IMR-90 (cell line): Measurements from ENCODE around the gene ANKRD24. TPM values are rescaled to one million over a fixed set of nuclear protein-coding genes. Genes with fewer than 3 reads are reported as not detected.

ENCODE experiments used
- ATAC-seq: fragments of 200-7000 bp; cut with Tn5 transposase; 2 replicates; pipeline ENCODE4 v1.9.1; 2020; ENCODE audit warnings: low read depth, mild to moderate bottlenecking, moderate library complexity
- BruUV-seq: library from RNA; stranded (reverse); fragments of 400-500 nt; replicated peaks from 2 replicates; lab custom pipeline; 2021; lab: Mats Ljungman, UMichigan
- CTCF ChIA-PET: fragments of 300-600 bp; formaldehyde crosslinking; extraction: SDS; loops from one replicate; lab custom pipeline; 2021; ENCODE audit warnings: antibody characterized with exemption; lab: Yijun Ruan, JAX
- POLR2A ChIA-PET: fragments of 300-600 bp; sonication (Branson Sonifier 250); formaldehyde crosslinking; loops from one replicate; lab custom pipeline; 2022; ENCODE audit warnings: antibody characterized with exemption; ENCODE audit not compliant: unreplicated experiment; lab: Charles Lee
- DNase-seq: peaks from one replicate; pipeline ENCODE4 v3.0.0; 2013
- H2AFZ ChIP-seq: replicated peaks from 2 replicates; pipeline ENCODE3; 2013; ENCODE audit warnings: low read length, mild to moderate bottlenecking; ENCODE audit not compliant: poor library complexity
- H2AK5ac ChIP-seq: 2 replicates; pipeline ENCODE4 v1.6.1; 2013; ENCODE audit warnings: low read depth, low read length, inconsistent platforms
- H2AK9ac ChIP-seq: replicated peaks from 2 replicates; pipeline ENCODE3; 2013; ENCODE audit warnings: mild to moderate bottlenecking, low read depth, low read length, moderate library complexity; ENCODE audit not compliant: poor library complexity
- H2BK120ac ChIP-seq: 2 replicates; pipeline ENCODE4 v1.6.1; 2013; ENCODE audit warnings: low read depth, low read length, inconsistent platforms
- H2BK15ac ChIP-seq: 3 replicates; pipeline ENCODE4 v1.6.1; 2013; ENCODE audit warnings: low read depth, low read length, inconsistent platforms
- H2BK20ac ChIP-seq: 2 replicates; pipeline ENCODE4 v1.6.1; 2013; ENCODE audit warnings: low read depth, mild to moderate bottlenecking, inconsistent platforms, low read length, moderate library complexity
- H2BK5ac ChIP-seq: 2 replicates; pipeline ENCODE4 v1.6.1; 2013; ENCODE audit warnings: mild to moderate bottlenecking, low read depth, low read length, inconsistent platforms; ENCODE audit not compliant: poor library complexity, severe bottlenecking
- H3K14ac ChIP-seq: replicated peaks from 2 replicates; pipeline ENCODE4 v1.6.1; 2013; ENCODE audit warnings: low read depth, low read length, inconsistent platforms
- H3K18ac ChIP-seq: 2 replicates; pipeline ENCODE4 v1.6.1; 2013; ENCODE audit warnings: low read depth, low read length, control low read depth
- H3K23ac ChIP-seq: 2 replicates; pipeline ENCODE4 v1.6.1; 2013; ENCODE audit warnings: low read depth, low read length, inconsistent platforms
- H3K27ac ChIP-seq: 2 replicates; pipeline ENCODE4 v1.5.1; 2013; ENCODE audit warnings: mild to moderate bottlenecking, control low read depth, low read length; ENCODE audit not compliant: insufficient read depth
- H3K27me3 ChIP-seq: 2 replicates; pipeline ENCODE4 v1.6.1; 2013; ENCODE audit warnings: low read length; ENCODE audit not compliant: control insufficient read depth, insufficient read depth
- H3K36me3 ChIP-seq: 2 replicates; pipeline ENCODE4 v1.6.1; 2013; ENCODE audit warnings: low read length, mixed read lengths; ENCODE audit not compliant: control insufficient read depth, insufficient read depth
- H3K4ac ChIP-seq: 2 replicates; pipeline ENCODE4 v1.6.1; 2013; ENCODE audit warnings: low read depth, low read length, inconsistent platforms
- H3K4me1 ChIP-seq: 2 replicates; pipeline ENCODE4 v1.6.1; 2013; ENCODE audit warnings: low read length, mixed read lengths; ENCODE audit not compliant: control insufficient read depth, insufficient read depth
- H3K4me2 ChIP-seq: 2 replicates; pipeline ENCODE4 v1.6.1; 2013; ENCODE audit warnings: low read depth, mild to moderate bottlenecking, control low read depth, low read length, moderate library complexity
- H3K4me3 ChIP-seq: 2 replicates; pipeline ENCODE4 v1.5.1; 2013; ENCODE audit warnings: low read depth, mild to moderate bottlenecking, control low read depth, low read length, moderate library complexity; ENCODE audit not compliant: insufficient read depth
- H3K56ac ChIP-seq: 2 replicates; pipeline ENCODE4 v1.6.1; 2013; ENCODE audit warnings: low read length, inconsistent platforms; ENCODE audit not compliant: insufficient read depth; ENCODE audit errors: extremely low read depth
- H3K79me1 ChIP-seq, 2 experiments: 2 replicates each; pipeline ENCODE4 v1.6.1; 2013; ENCODE audit warnings: low read length in 2 of 2, inconsistent platforms in 1 of 2, low read depth in 1 of 2
- H3K9ac ChIP-seq: 2 replicates; pipeline ENCODE4 v1.6.1; 2013; ENCODE audit warnings: low read depth, low read length, control low read depth
- H3K9me1 ChIP-seq: 2 replicates; pipeline ENCODE4 v1.6.1; 2013; ENCODE audit warnings: low read length, inconsistent platforms; ENCODE audit not compliant: insufficient read depth
- H3K9me3 ChIP-seq: 2 replicates; pipeline ENCODE4 v1.6.1; 2013; ENCODE audit warnings: low read length; ENCODE audit not compliant: control insufficient read depth, insufficient read depth
- H4K20me1 ChIP-seq: 2 replicates; pipeline ENCODE4 v1.6.1; 2013; ENCODE audit warnings: low read length, inconsistent platforms; ENCODE audit not compliant: insufficient read depth
- H4K5ac ChIP-seq: 2 replicates; pipeline ENCODE4 v1.6.1; 2013; ENCODE audit warnings: mild to moderate bottlenecking, low read depth, low read length, control low read depth
- H4K8ac ChIP-seq, 2 experiments: 2 replicates each; pipeline ENCODE4 v1.6.1; 2013; ENCODE audit warnings: low read depth in 2 of 2, low read length in 2 of 2, control low read depth in 1 of 2, inconsistent platforms in 1 of 2
- H4K91ac ChIP-seq: 2 replicates; pipeline ENCODE4 v1.6.1; 2013; ENCODE audit warnings: low read depth, low read length, inconsistent platforms; ENCODE audit not compliant: insufficient read depth
- BHLHE40 ChIP-seq: fragments of 150-350 bp; IDR thresholded peaks from 2 replicates; pipeline ENCODE4 v1.6.1; 2016; ENCODE audit warnings: mild to moderate bottlenecking, low read depth, low read length
- CEBPB ChIP-seq: IDR thresholded peaks from 2 replicates; pipeline ENCODE4 v1.6.1; 2012; ENCODE audit warnings: low read depth, low read length, improper control_type of control experiment
- CHD1 ChIP-seq: IDR thresholded peaks from 2 replicates; pipeline ENCODE4 v1.6.1; 2012; ENCODE audit warnings: low read depth, low read length, improper control_type of control experiment
- ELK1 ChIP-seq: fragments of 150-350 bp; IDR thresholded peaks from 2 replicates; pipeline ENCODE4 v1.6.1; 2016; ENCODE audit warnings: low read depth, mild to moderate bottlenecking, low read length, moderate library complexity, borderline replicate concordance
- MAFK ChIP-seq: IDR thresholded peaks from 2 replicates; pipeline ENCODE4 v1.6.1; 2012; ENCODE audit warnings: low read depth, low read length, improper control_type of control experiment
- MAZ ChIP-seq: IDR thresholded peaks from 2 replicates; pipeline ENCODE4 v1.6.1; 2012; ENCODE audit warnings: low read depth, mild to moderate bottlenecking, low read length, improper control_type of control experiment, moderate library complexity, borderline replicate concordance
- NFE2L2 ChIP-seq: fragments of 150-350 bp; IDR thresholded peaks from 2 replicates; pipeline ENCODE4 v1.6.1; 2016; ENCODE audit warnings: low read depth, mild to moderate bottlenecking, low read length
- RCOR1 ChIP-seq: IDR thresholded peaks from 2 replicates; pipeline ENCODE4 v1.6.1; 2012; ENCODE audit warnings: mild to moderate bottlenecking, low read length, improper control_type of control experiment; ENCODE audit not compliant: insufficient replicate concordance
- SMC3 ChIP-seq: fragments of 150-350 bp; IDR thresholded peaks from 2 replicates; pipeline ENCODE4 v1.6.1; 2016; ENCODE audit warnings: low read depth, mild to moderate bottlenecking, antibody characterized with exemption, low read length, moderate library complexity
- WGBS, 2 experiments: methylation state at CpG; one replicate each; pipeline versions ENCODE4 v1.1.5 to v1.1.7; 2013; ENCODE audit warnings: missing lambda C conversion rate in 2 of 2; ENCODE audit not compliant: insufficient read length in 1 of 2; ENCODE audit errors: extremely low coverage in 2 of 2; 5-methylcytosine and 5-hydroxymethylcytosine counted together
- dilution Hi-C: fragments of 300-500 bp; cut with HindIII; formaldehyde crosslinking; loops from one replicate; pipeline ENCODE4 v1.14.3; 2018; ENCODE audit warnings: low sequenced_read_pairs; ENCODE audit not compliant: unreplicated experiment
- in situ Hi-C: fragments of 300-500 bp; cut with MboI; formaldehyde crosslinking; loops from 3 replicates; pipeline ENCODE4 v1.14.3; 2019; ENCODE audit warnings: low sequenced_read_pairs, inconsistent platforms, mixed read lengths
- intact Hi-C: fragments of 100-400 bp; cut with micrococcal nuclease; formaldehyde crosslinking; loops from 2 replicates; pipeline ENCODE4 v1.10.0; 2022
- polyA plus RNA-seq, 3 experiments: library from polyadenylated mRNA; depleted of rRNA; stranded (reverse); fragments of >200 nt; gene quantifications; 2 replicates each; pipeline ENCODE4 v1.2.3, GENCODE V29; 2012; ENCODE audit warnings: low replicate concordance in 1 of 3
- total RNA-seq: library from RNA; depleted of rRNA; stranded (reverse); fragments of >200 nt; gene quantifications from 2 replicates; pipeline ENCODE4 v1.2.3, GENCODE V29; 2012

The ANKRD24 gene
- total and polyA plus RNA-seq, 2 of the 4 experiments (the other 2 are of a cell fraction): 0.18 to 0.21 TPM

- Histone ChIP-seq H3K79me1 (no peaks in the 10 kb centered on the region), H4K8ac (no peak overlapping the region), H3K4me3 (no peak overlapping the region), H3K4me1 (no peaks in the 10 kb centered on the region), H3K56ac (no peak overlapping the region), H3K9me1 (no peaks in the 10 kb centered on the region), H3K36me3 (peaks cover 44% of the 10 kb centered on the region), H2AK5ac (no peak overlapping the region), H2BK120ac (no peak overlapping the region), H3K9ac (no peak overlapping the region), H3K18ac (no peak overlapping the region), H3K23ac (no peak overlapping the region), H2BK20ac (no peak overlapping the region), H3K4ac (no peak overlapping the region), H3K27me3 (no peaks in the 10 kb centered on the region), H2BK5ac (no peak overlapping the region), H2AFZ (no peak overlapping the region), H4K91ac (no peak overlapping the region), H2BK15ac (no peak overlapping the region), H2AK9ac (no peak overlapping the region), H3K9me3 (peaks cover 8% of the 10 kb centered on the region; the same call in 1 of the 2 replicates), H3K27ac (no peak overlapping the region), H4K20me1 (no peaks in the 10 kb centered on the region), H3K4me2 (no peak overlapping the region), H3K14ac (no peak overlapping the region), H4K5ac (no peak overlapping the region)
- CTCF ChIA-PET: interaction anchor here (1.1 to 1.9 kb wide), 2 partner anchors 8 to 10 kb away, joined by 3 to 4 read pairs; partner anchors contain the start of gene YJU2
- in situ Hi-C loops: no loop called here
- POLR2A ChIA-PET: no interaction called here
- DNase-seq: no peak
- dilution Hi-C loops: no loop called here
- intact Hi-C loops: no loop called here
- no TSS peak for BruUV-seq
- no CpG with 5 or more reads among the region's 6 CpGs for WGBS, 2 experiments
- no peak for TF ChIP-seq NFE2L2
- no peak for TF ChIP-seq RCOR1
- no peak for TF ChIP-seq MAFK
- no peak for TF ChIP-seq ELK1
- TF ChIP-seq SMC3: no peak
- TF ChIP-seq CHD1: no peak
- TF ChIP-seq CEBPB: no peak
- TF ChIP-seq BHLHE40: no peak
- TF ChIP-seq MAZ: no peak
- no peak for ATAC-seq
Measured at GRCh38 chr19:4257025-4257424, 74.5 kb downstream of the ANKRD24 start.
